Measurements from ENCODE around the gene KCNQ1. TPM values are rescaled to one million over a fixed set of nuclear protein-coding genes. Genes with fewer than 3 reads are reported as not detected.

The KCNQ1 gene
- polyA plus RNA-seq, 1 of the 3 experiments (the other 2 are of a cell fraction) = 0.05 TPM

- Histone ChIP-seq H4K20me1 (ENCODE audit: insufficient read depth) (no peaks in the 10 kb centered on the region), H3K36me3 (replicated peaks in 1 of 2; ENCODE audit: control insufficient read depth in 1 of 2, insufficient read depth in 2 of 2, low read length in 1 of 2) (no peaks in the 10 kb centered on the region), H3K79me2 (ENCODE audit: insufficient read depth) (no peaks in the 10 kb centered on the region), H3K4me2 (no peak overlapping the region), H3K9ac (no peak overlapping the region), H3F3A (replicated peaks; ENCODE audit: insufficient read depth) (no peaks in the 10 kb centered on the region), H3K9me3 (0 out of 2 replicates have a peak, but pooled peaks cover 3% of the 10 kb centered on the region), H2AFZ (ENCODE audit: low read depth) (no peak overlapping the region), H3K27ac (ENCODE audit: low read depth in 2 of 2, low read length in 1 of 2) (no peak overlapping the region), H3K9me2 (no peaks in the 10 kb centered on the region), H3K4me3 (ENCODE audit: low read depth in 2 of 2, low read length in 1 of 2) (no peak overlapping the region), H3K4me1 (ENCODE audit: control insufficient read depth in 1 of 2, insufficient read depth in 2 of 2, low read depth in 1 of 2, low read length in 1 of 2) (peaks cover 0 to 14% of the 10 kb centered on the region in 2 experiments; a peak in 1 of 4 replicates), H3K27me3 (ENCODE audit: insufficient read depth) (no peaks in the 10 kb centered on the region)
- no peak for DNase-seq
- WGBS (ENCODE audit: low lambda C conversion rate) = 30% methylated on average over 4 of the region's 4 CpGs
- CTCF ChIA-PET = no interaction called here
- TF ChIP-seq, protein P1, sequence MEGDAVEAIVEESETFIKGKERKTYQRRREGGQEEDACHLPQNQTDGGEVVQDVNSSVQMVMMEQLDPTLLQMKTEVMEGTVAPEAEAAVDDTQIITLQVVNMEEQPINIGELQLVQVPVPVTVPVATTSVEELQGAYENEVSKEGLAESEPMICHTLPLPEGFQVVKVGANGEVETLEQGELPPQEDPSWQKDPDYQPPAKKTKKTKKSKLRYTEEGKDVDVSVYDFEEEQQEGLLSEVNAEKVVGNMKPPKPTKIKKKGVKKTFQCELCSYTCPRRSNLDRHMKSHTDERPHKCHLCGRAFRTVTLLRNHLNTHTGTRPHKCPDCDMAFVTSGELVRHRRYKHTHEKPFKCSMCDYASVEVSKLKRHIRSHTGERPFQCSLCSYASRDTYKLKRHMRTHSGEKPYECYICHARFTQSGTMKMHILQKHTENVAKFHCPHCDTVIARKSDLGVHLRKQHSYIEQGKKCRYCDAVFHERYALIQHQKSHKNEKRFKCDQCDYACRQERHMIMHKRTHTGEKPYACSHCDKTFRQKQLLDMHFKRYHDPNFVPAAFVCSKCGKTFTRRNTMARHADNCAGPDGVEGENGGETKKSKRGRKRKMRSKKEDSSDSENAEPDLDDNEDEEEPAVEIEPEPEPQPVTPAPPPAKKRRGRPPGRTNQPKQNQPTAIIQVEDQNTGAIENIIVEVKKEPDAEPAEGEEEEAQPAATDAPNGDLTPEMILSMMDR (IDR thresholded peaks at IDR 0.05) = no peak
- TF ChIP-seq POLR2AphosphoS5 (IDR thresholded peaks at IDR 0.05; ENCODE audit: low read depth, low read length) = no peak
- no peak for TF ChIP-seq MXI1 (IDR thresholded peaks at IDR 0.05; ENCODE audit: low read depth, low read length)
- TF ChIP-seq FOXJ3 (CRISPR knock-in tag; IDR thresholded peaks at IDR 0.05) = no peak
- TF ChIP-seq MEF2A (IDR thresholded peaks at IDR 0.05; ENCODE audit: borderline replicate concordance, low read depth) = no peak
- no peak for TF ChIP-seq SIN3A (IDR thresholded peaks at IDR 0.05; ENCODE audit: borderline replicate concordance, low read depth, low read length)
- TF ChIP-seq, protein P2, sequence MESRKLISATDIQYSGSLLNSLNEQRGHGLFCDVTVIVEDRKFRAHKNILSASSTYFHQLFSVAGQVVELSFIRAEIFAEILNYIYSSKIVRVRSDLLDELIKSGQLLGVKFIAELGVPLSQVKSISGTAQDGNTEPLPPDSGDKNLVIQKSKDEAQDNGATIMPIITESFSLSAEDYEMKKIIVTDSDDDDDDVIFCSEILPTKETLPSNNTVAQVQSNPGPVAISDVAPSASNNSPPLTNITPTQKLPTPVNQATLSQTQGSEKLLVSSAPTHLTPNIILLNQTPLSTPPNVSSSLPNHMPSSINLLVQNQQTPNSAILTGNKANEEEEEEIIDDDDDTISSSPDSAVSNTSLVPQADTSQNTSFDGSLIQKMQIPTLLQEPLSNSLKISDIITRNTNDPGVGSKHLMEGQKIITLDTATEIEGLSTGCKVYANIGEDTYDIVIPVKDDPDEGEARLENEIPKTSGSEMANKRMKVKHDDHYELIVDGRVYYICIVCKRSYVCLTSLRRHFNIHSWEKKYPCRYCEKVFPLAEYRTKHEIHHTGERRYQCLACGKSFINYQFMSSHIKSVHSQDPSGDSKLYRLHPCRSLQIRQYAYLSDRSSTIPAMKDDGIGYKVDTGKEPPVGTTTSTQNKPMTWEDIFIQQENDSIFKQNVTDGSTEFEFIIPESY (IDR thresholded peaks at IDR 0.05; ENCODE audit: borderline replicate concordance, low read depth) = no peak
- no peak for TF ChIP-seq RAD21 (IDR thresholded peaks at IDR 0.05; ENCODE audit: low read length)
- TF ChIP-seq GABPA (IDR thresholded peaks at IDR 0.05; ENCODE audit: low read depth) = no peak
- TF ChIP-seq ELF1 (IDR thresholded peaks at IDR 0.05) = no peak
- no peak for TF ChIP-seq TAF1 (IDR thresholded peaks at IDR 0.05; ENCODE audit: borderline replicate concordance, low read depth, low read length)
- no peak for TF ChIP-seq YY1 (IDR thresholded peaks at IDR 0.05; ENCODE audit: low read depth)
- TF ChIP-seq USF2 (IDR thresholded peaks at IDR 0.05; ENCODE audit: borderline replicate concordance, low read depth, low read length) = no peak
- POLR2A ChIA-PET = no interaction called here
Measured at GRCh38 chr11:2828585-2829330, 383.9 kb downstream of the KCNQ1 start.

All from SK-N-SH (cell line).